HCT116 (cell line): ENCODE data around the gene GRIK2. TPM values are rescaled to one million over a fixed set of nuclear protein-coding genes. Genes with fewer than 3 reads are reported as not detected.

Experiments
- ATAC-seq: fragments of 200-7000 bp; cut with Tn5 transposase; 2 replicates; pipeline ENCODE4 v1.9.1; 2020; ENCODE audit warnings: mild to moderate bottlenecking, moderate library complexity
- BruUV-seq: library from RNA; stranded (reverse); fragments of 400-500 nt; replicated peaks from 2 replicates; lab custom pipeline; 2021; lab: Mats Ljungman, UMichigan
- CTCF ChIA-PET: fragments of 300-600 bp; sonication (Branson Sonifier 250); formaldehyde crosslinking; loops from one replicate; lab custom pipeline; 2021; ENCODE audit warnings: antibody characterized with exemption; lab: Charles Lee
- POLR2A ChIA-PET: fragments of 300-600, 350-600 bp; sonication (Branson Sonifier 250); formaldehyde crosslinking; loops from one replicate; lab custom pipeline; 2021; ENCODE audit warnings: antibody characterized with exemption; lab: Charles Lee
- RAD21 ChIA-PET, 2 experiments: fragments of 300-600 bp; sonication (Branson Sonifier 250); formaldehyde crosslinking; loops; one replicate each; lab custom pipeline; 2023; ENCODE audit warnings: low total read pairs in 2 of 2; ENCODE audit not compliant: uncharacterized antibody in 2 of 2, unreplicated experiment in 2 of 2, low non-redundant PET in 1 of 2; lab: Charles Lee
- DNase-seq: peaks from one replicate; pipeline ENCODE4 v3.0.0-alpha.2; 2010; ENCODE audit warnings: low read depth, low spot score
- H2AFZ ChIP-seq: fragments of 200-600 bp; shearing (Covaris generic), sonication (generic); 2 replicates; pipeline ENCODE4 v1.6.1; 2017; ENCODE audit warnings: low read depth, mixed run types, mixed read lengths, antibody characterized with exemption, low read length; ENCODE audit not compliant: poor library complexity, severe bottlenecking
- H3K27ac ChIP-seq: 2 replicates; pipeline ENCODE4 v1.5.1; 2012; ENCODE audit warnings: low read depth, low read length
- H3K27me3 ChIP-seq: fragments of 200-600 bp; sonication (generic); 2 replicates; pipeline ENCODE4 v1.6.1; 2016; ENCODE audit warnings: mixed run types, low read length, mixed read lengths; ENCODE audit not compliant: insufficient read depth
- H3K36me3 ChIP-seq, 2 experiments: fragments of 200-500 bp in 1 of 2; fragments of 200-600 bp in 1 of 2; sonication (Bioruptor generic) in 1 of 2; sonication (generic) in 1 of 2; 2 replicates each; pipeline versions ENCODE4 v1.5.1 to v1.6.1; 2014 to 2016; ENCODE audit warnings: low read length in 2 of 2, inconsistent platforms in 1 of 2, mixed read lengths in 1 of 2, mixed run types in 1 of 2; ENCODE audit not compliant: insufficient read depth in 2 of 2, control insufficient read depth in 1 of 2
- H3K4me1 ChIP-seq, 2 experiments: fragments of 200-600 bp in 1 of 2; sonication (generic) in 1 of 2; 2 replicates each; pipeline versions ENCODE4 v1.5.1 to v1.6.1; 2012 to 2017; ENCODE audit warnings: low read length in 2 of 2, inconsistent platforms in 1 of 2, mild to moderate bottlenecking in 1 of 2, mixed read lengths in 1 of 2, mixed run types in 1 of 2, moderate library complexity in 1 of 2; ENCODE audit not compliant: insufficient read depth in 2 of 2, control insufficient read depth in 1 of 2
- H3K4me2 ChIP-seq: fragments of 200-600 bp; sonication (generic); 2 replicates; pipeline ENCODE4 v1.6.1; 2017; ENCODE audit warnings: mixed run types, low read length, mixed read lengths
- H3K4me3 ChIP-seq, 2 experiments: fragments of 200-600 bp in 1 of 2; sonication (generic) in 1 of 2; replicated peaks in 1 of 2; 2 replicates each; pipeline ENCODE4 v1.5.1; 2011 to 2016; ENCODE audit warnings: low read length in 2 of 2, control low read depth in 1 of 2, low read depth in 1 of 2, mild to moderate bottlenecking in 1 of 2, mixed read lengths in 1 of 2, mixed run types in 1 of 2
- H3K79me2 ChIP-seq: fragments of 200-600 bp; sonication (generic); 2 replicates; pipeline ENCODE4 v1.6.1; 2017; ENCODE audit warnings: mild to moderate bottlenecking, mixed run types, low read length, moderate library complexity, mixed read lengths; ENCODE audit not compliant: insufficient read depth
- H3K9ac ChIP-seq: fragments of 200-600 bp; sonication (generic); 2 replicates; pipeline ENCODE4 v1.6.1; 2016; ENCODE audit warnings: low read length, mixed read lengths
- H3K9me2 ChIP-seq: fragments of 200-600 bp; sonication (generic), shearing (Covaris generic); 2 replicates; pipeline ENCODE4 v1.6.1; 2017; ENCODE audit warnings: mixed run types, mild to moderate bottlenecking, moderate library complexity; ENCODE audit not compliant: insufficient read depth
- H3K9me3 ChIP-seq, 2 experiments: fragments of 200-500 bp in 1 of 2; fragments of 200-600 bp in 1 of 2; sonication (Bioruptor generic) in 1 of 2; sonication (generic) in 1 of 2; 2 replicates each; pipeline ENCODE4 v1.6.1; 2014 to 2017; ENCODE audit warnings: low read length in 2 of 2, mixed read lengths in 2 of 2, inconsistent platforms in 1 of 2, low read depth in 1 of 2, mild to moderate bottlenecking in 1 of 2, mixed run types in 1 of 2, moderate library complexity in 1 of 2; ENCODE audit not compliant: control insufficient read depth in 1 of 2, insufficient read depth in 1 of 2
- H4K20me1 ChIP-seq: fragments of 200-600 bp; sonication (generic), shearing (Covaris generic); 2 replicates; pipeline ENCODE4 v1.6.1; 2017; ENCODE audit warnings: mixed run types, mild to moderate bottlenecking, moderate library complexity; ENCODE audit not compliant: insufficient read depth
- CEBPB ChIP-seq: IDR thresholded peaks from 2 replicates; pipeline ENCODE4 v1.6.1; 2012; ENCODE audit warnings: low read depth
- EGR1 ChIP-seq: IDR thresholded peaks from 2 replicates; pipeline ENCODE4 v1.6.1; 2012; ENCODE audit warnings: low read depth
- EZH2 ChIP-seq: fragments of 200-600 bp; sonication (generic); IDR thresholded peaks from 2 replicates; pipeline ENCODE4 v1.6.1; 2017; ENCODE audit warnings: antibody characterized with exemption, mixed run types
- EZH2phosphoT487 ChIP-seq: fragments of 200-600 bp; IDR thresholded peaks from 2 replicates; pipeline ENCODE4 v1.6.1; 2018; ENCODE audit warnings: antibody characterized with exemption, borderline replicate concordance
- FOSL1 ChIP-seq: IDR thresholded peaks from 2 replicates; pipeline ENCODE4 v1.6.1; 2012; ENCODE audit warnings: low read depth
- JUND ChIP-seq: IDR thresholded peaks from 2 replicates; pipeline ENCODE4 v1.6.1; 2012
- POLR2A ChIP-seq: IDR thresholded peaks from 2 replicates; pipeline ENCODE4 v1.7.0; 2011; ENCODE audit warnings: borderline replicate concordance; ENCODE audit not compliant: insufficient read depth, insufficient read length; ENCODE audit errors: extremely low read depth
- RAD21 ChIP-seq: IDR thresholded peaks from 2 replicates; pipeline ENCODE4 v1.6.1; 2012; ENCODE audit warnings: low read depth, mild to moderate bottlenecking
- SRF ChIP-seq: IDR thresholded peaks from 2 replicates; pipeline ENCODE4 v1.6.1; 2012; ENCODE audit warnings: low read depth
- YY1 ChIP-seq: IDR thresholded peaks from 2 replicates; pipeline ENCODE4 v1.6.1; 2011; ENCODE audit warnings: low read length, low read depth, moderate library complexity, mild to moderate bottlenecking; ENCODE audit not compliant: insufficient replicate concordance; ENCODE audit errors: extremely low read depth
- ZNF274 ChIP-seq: fragments of 200-500 bp; sonication (Bioruptor generic); IDR thresholded peaks from 2 replicates; pipeline ENCODE4 v1.6.1; 2014; ENCODE audit warnings: mild to moderate bottlenecking, low read depth, low read length, inconsistent platforms
- intact Hi-C: fragments of 100-400 bp; cut with micrococcal nuclease; formaldehyde crosslinking; loops from 2 replicates; pipeline ENCODE4 v1.10.0; 2022
- total RNA-seq: library from RNA; stranded (reverse); gene quantifications from one replicate; pipeline ENCODE4 v1.2.1, GENCODE V29; 2021; ENCODE audit not compliant: unreplicated experiment
- TF ChIP-seq, protein P1 (sequence below): IDR thresholded peaks from 2 replicates; pipeline ENCODE4 v1.6.1; 2012
- TF ChIP-seq, protein P2 (sequence below), 3 experiments: fragments of 200-600 bp in 1 of 3; sonication (generic) in 1 of 3; IDR thresholded peaks in 2 of 3; conservative IDR thresholded peaks in 1 of 3; 2 replicates each; pipeline ENCODE4 v1.5.1; 2012 to 2017; ENCODE audit warnings: low read depth in 2 of 3, low read length in 2 of 3, antibody characterized with exemption in 1 of 3, borderline replicate concordance in 1 of 3, control low read depth in 1 of 3, mild to moderate bottlenecking in 1 of 3, mixed read lengths in 1 of 3, mixed run types in 1 of 3, moderate library complexity in 1 of 3; ENCODE audit not compliant: insufficient read depth in 1 of 3

The GRIK2 gene
- total RNA-seq, 1 experiment from 2014 or later, result 0.64 TPM

DNA sequence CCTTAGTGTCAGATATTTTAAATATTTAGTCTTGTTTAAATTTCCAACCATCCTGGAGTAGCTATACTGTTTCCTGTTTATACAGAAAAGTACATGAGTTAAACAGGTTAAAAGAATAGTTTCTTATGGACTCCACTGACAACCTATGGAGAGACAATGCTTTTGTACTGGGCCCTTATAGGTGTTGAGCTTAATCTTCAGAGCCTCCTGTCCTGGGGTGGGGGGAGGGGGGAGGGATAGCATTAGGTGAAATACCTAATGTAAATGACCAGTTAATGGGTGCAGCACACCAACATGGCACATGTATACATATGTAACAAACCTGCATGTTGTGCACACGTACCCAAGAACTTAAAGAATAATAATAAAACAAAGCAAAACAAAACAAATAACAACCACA, 322.9 kb downstream of the GRIK2 start:
- no peaks in the 10 kb centered on the region for H3K27me3 ChIP-seq
- no peaks in the 10 kb centered on the region for H3K79me2 ChIP-seq
- intact Hi-C loops, result no loop called here
- H3K4me2 ChIP-seq, result no peak overlapping the region
- no peak overlapping the region for H3K4me3 ChIP-seq
- no peaks in the 10 kb centered on the region for H3K4me1 ChIP-seq
- H2AFZ ChIP-seq, result no peak overlapping the region
- DNase-seq, result no peak
- ChIA-PET CTCF (no interaction called here), POLR2A (no interaction called here), RAD21 (no interaction called here)
- no peaks in the 10 kb centered on the region for H3K9me3 ChIP-seq
- ATAC-seq, result no peak
- BruUV-seq, result no TSS peak
- H3K36me3 ChIP-seq, result no peaks in the 10 kb centered on the region
- H3K9ac ChIP-seq, result no peak overlapping the region
- TF ChIP-seq ZNF274 (no peak), YY1 (no peak), FOSL1 (no peak), POLR2A (no peak), SRF (no peak), EZH2 (no peak), JUND (no peak), EZH2phosphoT487 (no peak), EGR1 (no peak), RAD21 (no peak), CEBPB (no peak)
- TF ChIP-seq, protein P1, sequence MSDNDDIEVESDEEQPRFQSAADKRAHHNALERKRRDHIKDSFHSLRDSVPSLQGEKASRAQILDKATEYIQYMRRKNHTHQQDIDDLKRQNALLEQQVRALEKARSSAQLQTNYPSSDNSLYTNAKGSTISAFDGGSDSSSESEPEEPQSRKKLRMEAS, result no peak
- TF ChIP-seq, protein P2, sequence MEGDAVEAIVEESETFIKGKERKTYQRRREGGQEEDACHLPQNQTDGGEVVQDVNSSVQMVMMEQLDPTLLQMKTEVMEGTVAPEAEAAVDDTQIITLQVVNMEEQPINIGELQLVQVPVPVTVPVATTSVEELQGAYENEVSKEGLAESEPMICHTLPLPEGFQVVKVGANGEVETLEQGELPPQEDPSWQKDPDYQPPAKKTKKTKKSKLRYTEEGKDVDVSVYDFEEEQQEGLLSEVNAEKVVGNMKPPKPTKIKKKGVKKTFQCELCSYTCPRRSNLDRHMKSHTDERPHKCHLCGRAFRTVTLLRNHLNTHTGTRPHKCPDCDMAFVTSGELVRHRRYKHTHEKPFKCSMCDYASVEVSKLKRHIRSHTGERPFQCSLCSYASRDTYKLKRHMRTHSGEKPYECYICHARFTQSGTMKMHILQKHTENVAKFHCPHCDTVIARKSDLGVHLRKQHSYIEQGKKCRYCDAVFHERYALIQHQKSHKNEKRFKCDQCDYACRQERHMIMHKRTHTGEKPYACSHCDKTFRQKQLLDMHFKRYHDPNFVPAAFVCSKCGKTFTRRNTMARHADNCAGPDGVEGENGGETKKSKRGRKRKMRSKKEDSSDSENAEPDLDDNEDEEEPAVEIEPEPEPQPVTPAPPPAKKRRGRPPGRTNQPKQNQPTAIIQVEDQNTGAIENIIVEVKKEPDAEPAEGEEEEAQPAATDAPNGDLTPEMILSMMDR (IDR thresholded peaks at IDR 0.05 in 2 of 3, conservative IDR thresholded peaks at IDR 0.05 in 1 of 3; ENCODE audit: borderline replicate concordance in 1 of 3, insufficient read depth in 1 of 3, low read depth in 2 of 3, low read length in 2 of 3), result no peak
- no peaks in the 10 kb centered on the region for H3K9me2 ChIP-seq
- H4K20me1 ChIP-seq, result no peaks in the 10 kb centered on the region
- no peak overlapping the region for H3K27ac ChIP-seq
